GM12878 (cell line): ENCODE results near the gene AKAP7. TPM values are rescaled to one million over a fixed set of nuclear protein-coding genes. Genes with fewer than 3 reads are reported as not detected.

Source experiments
- ATAC-seq: fragments of 200-7000 bp; cut with Tn5 transposase; 3 replicates; pipeline ENCODE4 v1.9.1; 2020; ENCODE audit warnings: mild to moderate bottlenecking, moderate library complexity
- BruUV-seq: library from RNA; stranded (reverse); fragments of 400-500 nt; replicated peaks from 2 replicates; lab custom pipeline; 2021; lab: Mats Ljungman, UMichigan
- CTCF ChIA-PET: fragments of 300-600 bp; sonication (Branson Sonifier 250); formaldehyde crosslinking; extraction: SDS; loops from one replicate; lab custom pipeline; 2021; ENCODE audit warnings: inconsistent platforms; lab: Yijun Ruan, JAX
- POLR2A ChIA-PET: fragments of 350-600 bp; formaldehyde crosslinking; extraction: SDS; loops from one replicate; lab custom pipeline; 2021; ENCODE audit warnings: inconsistent platforms; lab: Charles Lee
- RAD21 ChIA-PET: fragments of 300-600 bp; sonication (Branson Sonifier 250); formaldehyde crosslinking; loops from one replicate; lab custom pipeline; 2023; ENCODE audit warnings: antibody characterized with exemption; ENCODE audit not compliant: unreplicated experiment; lab: Charles Lee
- SMC1A ChIA-PET: fragments of 300-600 bp; sonication (Branson Sonifier 250); formaldehyde crosslinking; loops from one replicate; lab custom pipeline; 2023; ENCODE audit not compliant: unreplicated experiment, uncharacterized antibody; lab: Charles Lee
- DNase-seq: peaks from one replicate; pipeline ENCODE4 v3.0.0-alpha.2; 2011; ENCODE audit warnings: low read depth, low spot score
- FAIRE-seq: peaks from 3 replicates; lab custom pipeline; 2011; peaks lifted over from hg19 to GRCh38; lab: Jason Lieb, UNC
- H2AFZ ChIP-seq: 2 replicates; pipeline ENCODE4 v1.6.0; 2011; ENCODE audit warnings: low read depth, low read length, control low read depth; ENCODE audit not compliant: control insufficient read depth
- H3K27ac ChIP-seq: 2 replicates; pipeline ENCODE4 v1.5.1; 2011; ENCODE audit warnings: control low read depth; ENCODE audit not compliant: control insufficient read depth, insufficient read depth
- H3K27me3 ChIP-seq, 2 experiments: replicated peaks in 1 of 2; 2 replicates each; pipeline versions ENCODE4 v1.6.0 to v1.6.1; 2011; ENCODE audit warnings: low read length in 1 of 2; ENCODE audit not compliant: control insufficient read depth in 2 of 2, insufficient read depth in 2 of 2
- H3K36me3 ChIP-seq, 2 experiments: 2 replicates each; pipeline ENCODE4 v1.5.1; 2011; ENCODE audit warnings: low read length in 1 of 2; ENCODE audit not compliant: control insufficient read depth in 2 of 2, insufficient read depth in 2 of 2
- H3K4me1 ChIP-seq: 2 replicates; pipeline ENCODE4 v1.6.1; 2011; ENCODE audit warnings: mild to moderate bottlenecking, low read length, moderate library complexity, mixed read lengths; ENCODE audit not compliant: control insufficient read depth, insufficient read depth
- H3K4me2 ChIP-seq: 2 replicates; pipeline ENCODE4 v1.6.0; 2011; ENCODE audit warnings: control low read depth; ENCODE audit not compliant: control insufficient read depth, insufficient read depth
- H3K4me3 ChIP-seq: fragments of 200-600 bp; sonication (generic); 2 replicates; pipeline ENCODE4 v1.5.1; 2016
- H3K79me2 ChIP-seq: 2 replicates; pipeline ENCODE4 v1.6.0; 2011; ENCODE audit warnings: low read length; ENCODE audit not compliant: control insufficient read depth, insufficient read depth
- H3K9ac ChIP-seq: 2 replicates; pipeline ENCODE4 v1.8.0; 2011; ENCODE audit warnings: low read length, control low read depth, mixed read lengths; ENCODE audit not compliant: control insufficient read depth, insufficient read depth
- H3K9me3 ChIP-seq: replicated peaks from 3 replicates; pipeline ENCODE4 v1.5.1; 2011; ENCODE audit warnings: mild to moderate bottlenecking, low read length; ENCODE audit not compliant: control insufficient read depth, insufficient read depth
- H4K20me1 ChIP-seq: 2 replicates; pipeline ENCODE4 v1.6.0; 2011; ENCODE audit not compliant: control insufficient read depth, insufficient read depth
- CEBPB ChIP-seq, 2 experiments: fragments of 150-350 bp in 1 of 2; IDR thresholded peaks; 2 replicates each; pipeline ENCODE4 v1.6.1; 2012 to 2014; ENCODE audit warnings: low read depth in 2 of 2, low read length in 2 of 2, borderline replicate concordance in 1 of 2, inconsistent platforms in 1 of 2
- FOS ChIP-seq: IDR thresholded peaks from 3 replicates; pipeline ENCODE4 v1.6.1; 2011; ENCODE audit warnings: borderline replicate concordance; ENCODE audit not compliant: insufficient read length; ENCODE audit errors: extremely low read depth
- KLF5 ChIP-seq: fragments of 450-650 bp; IDR thresholded peaks from 2 replicates; pipeline ENCODE4 v1.6.1; 2014; ENCODE audit warnings: mild to moderate bottlenecking; ENCODE audit not compliant: partially characterized antibody
- LARP7 ChIP-seq: fragments of 450-650 bp; IDR thresholded peaks from 2 replicates; pipeline ENCODE4 v1.6.1; 2017; ENCODE audit warnings: mild to moderate bottlenecking
- NFYB ChIP-seq: IDR thresholded peaks from 2 replicates; pipeline ENCODE4 v1.6.1; 2011; ENCODE audit warnings: low read depth, mild to moderate bottlenecking, low read length, improper control_type of control experiment, moderate library complexity; ENCODE audit not compliant: insufficient read depth
- NR2F1 ChIP-seq: fragments of 450-650 bp; conservative IDR thresholded peaks from 2 replicates; pipeline ENCODE4 v1.6.1; 2017; ENCODE audit warnings: mild to moderate bottlenecking
- PAX8 ChIP-seq: fragments of 450-650 bp; IDR thresholded peaks from 2 replicates; pipeline ENCODE4 v1.6.1; 2017; ENCODE audit warnings: mild to moderate bottlenecking, moderate library complexity
- RAD21 ChIP-seq: IDR thresholded peaks from 2 replicates; pipeline ENCODE4 v1.6.1; 2011; ENCODE audit warnings: mild to moderate bottlenecking, low read depth, low read length, moderate library complexity; ENCODE audit not compliant: insufficient read depth
- SIN3A ChIP-seq: IDR thresholded peaks from 2 replicates; pipeline ENCODE4 v1.6.1; 2012; ENCODE audit warnings: low read depth, low read length, improper control_type of control experiment
- SMC3 ChIP-seq: IDR thresholded peaks from 2 replicates; pipeline ENCODE4 v1.6.1; 2011; ENCODE audit warnings: low read length, improper control_type of control experiment, borderline replicate concordance
- TAF1 ChIP-seq: IDR thresholded peaks from 2 replicates; pipeline ENCODE4 v1.6.1; 2011; ENCODE audit warnings: mild to moderate bottlenecking, low read depth, low read length, borderline replicate concordance
- ZBED1 ChIP-seq: IDR thresholded peaks from 2 replicates; pipeline ENCODE4 v1.6.1; 2016; ENCODE audit warnings: borderline replicate concordance
- ZNF217 ChIP-seq: fragments of 450-650 bp; IDR thresholded peaks from 2 replicates; pipeline ENCODE4 v1.6.1; 2017; ENCODE audit warnings: antibody characterized with exemption, mild to moderate bottlenecking
- WGBS: methylation state at CpG from one replicate; pipeline ENCODE4 v1.1.6; 2016; ENCODE audit warnings: low lambda C conversion rate; ENCODE audit not compliant: insufficient replicate concordance, insufficient coverage; ENCODE audit errors: missing lambda C conversion rate; 5-methylcytosine and 5-hydroxymethylcytosine counted together
- in situ Hi-C: fragments of 300-500 bp; cut with MboI; formaldehyde crosslinking; loops from 9 replicates; pipeline ENCODE4 v1.14.3; 2018; ENCODE audit warnings: mixed read lengths
- intact Hi-C: fragments of 100-400 bp; cut with micrococcal nuclease; formaldehyde crosslinking; loops from one replicate; pipeline ENCODE4 v1.14.2; 2022; ENCODE audit not compliant: unreplicated experiment
- polyA plus RNA-seq, 11 experiments: library from polyadenylated mRNA; depleted of rRNA in 4 of 11; unstranded in 6 of 11; stranded (reverse) in 5 of 11; fragments of >200 nt; fragmentation: Nextera tagmentation in 4 of 11; fragmentation: Illumina TruSeq in 1 of 11; extraction: Ambion mirVana in 4 of 11; extraction: Trizol in 1 of 11; gene quantifications; 1 replicate in 1 of 11; 2 replicates in 10 of 11; pipeline versions ENCODE4 v1.2.1 to v1.2.3, GENCODE V29; 2011 to 2016; ENCODE audit warnings: inconsistent platforms in 2 of 11, missing spikeins in 2 of 11, low read depth in 1 of 11
- total RNA-seq, 4 experiments: library from RNA; depleted of rRNA in 3 of 4; stranded (reverse); fragments of >200 nt in 3 of 4; fragmentation: Illumina TruSeq in 1 of 4; extraction: Trizol in 1 of 4; gene quantifications; 2 replicates each; pipeline versions ENCODE4 v1.2.1 to v1.2.3, GENCODE V29; 2013 to 2021
- TF ChIP-seq, protein P1 (sequence below): IDR thresholded peaks from 2 replicates; pipeline ENCODE4 v1.6.1; 2012; ENCODE audit warnings: improper control_type of control experiment, low read depth, low read length; ENCODE audit not compliant: insufficient replicate concordance
- TF ChIP-seq, protein P2 (sequence below): IDR thresholded peaks from 2 replicates; pipeline ENCODE4 v1.6.1; 2012; ENCODE audit warnings: low read depth, low read length, improper control_type of control experiment
- TF ChIP-seq, protein P3 (sequence below): IDR thresholded peaks from 2 replicates; pipeline ENCODE4 v1.6.1; 2012; ENCODE audit warnings: mild to moderate bottlenecking, low read depth, low read length

AKAP7 gene
- total and polyA plus RNA-seq, 10 of the 15 experiments (the other 5 are each of a cell fraction or from before 2014, with no cell fraction given): 0.06 to 0.58 (median 0.28) TPM; not detected in 1

DNA sequence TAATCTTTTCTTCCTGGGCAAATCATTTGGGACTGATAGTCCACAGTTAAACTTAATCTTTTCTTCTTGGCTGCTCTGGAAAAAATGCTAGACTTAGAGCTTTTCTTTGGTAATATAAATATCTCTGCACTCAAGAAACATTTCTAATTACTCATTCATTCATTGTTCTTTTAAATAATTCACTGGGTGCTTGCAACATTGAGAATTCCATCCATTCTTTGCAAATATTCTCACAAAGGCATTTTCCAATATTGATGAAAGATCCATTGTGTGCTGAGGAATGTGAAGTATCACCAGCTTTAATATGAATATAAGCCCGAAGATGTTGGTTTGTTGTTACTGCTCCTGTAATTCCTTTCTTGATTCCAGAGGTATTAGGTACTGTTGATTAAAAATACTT lies 38.4 kb downstream of the AKAP7 start (continued):
- TF ChIP-seq, protein P1, sequence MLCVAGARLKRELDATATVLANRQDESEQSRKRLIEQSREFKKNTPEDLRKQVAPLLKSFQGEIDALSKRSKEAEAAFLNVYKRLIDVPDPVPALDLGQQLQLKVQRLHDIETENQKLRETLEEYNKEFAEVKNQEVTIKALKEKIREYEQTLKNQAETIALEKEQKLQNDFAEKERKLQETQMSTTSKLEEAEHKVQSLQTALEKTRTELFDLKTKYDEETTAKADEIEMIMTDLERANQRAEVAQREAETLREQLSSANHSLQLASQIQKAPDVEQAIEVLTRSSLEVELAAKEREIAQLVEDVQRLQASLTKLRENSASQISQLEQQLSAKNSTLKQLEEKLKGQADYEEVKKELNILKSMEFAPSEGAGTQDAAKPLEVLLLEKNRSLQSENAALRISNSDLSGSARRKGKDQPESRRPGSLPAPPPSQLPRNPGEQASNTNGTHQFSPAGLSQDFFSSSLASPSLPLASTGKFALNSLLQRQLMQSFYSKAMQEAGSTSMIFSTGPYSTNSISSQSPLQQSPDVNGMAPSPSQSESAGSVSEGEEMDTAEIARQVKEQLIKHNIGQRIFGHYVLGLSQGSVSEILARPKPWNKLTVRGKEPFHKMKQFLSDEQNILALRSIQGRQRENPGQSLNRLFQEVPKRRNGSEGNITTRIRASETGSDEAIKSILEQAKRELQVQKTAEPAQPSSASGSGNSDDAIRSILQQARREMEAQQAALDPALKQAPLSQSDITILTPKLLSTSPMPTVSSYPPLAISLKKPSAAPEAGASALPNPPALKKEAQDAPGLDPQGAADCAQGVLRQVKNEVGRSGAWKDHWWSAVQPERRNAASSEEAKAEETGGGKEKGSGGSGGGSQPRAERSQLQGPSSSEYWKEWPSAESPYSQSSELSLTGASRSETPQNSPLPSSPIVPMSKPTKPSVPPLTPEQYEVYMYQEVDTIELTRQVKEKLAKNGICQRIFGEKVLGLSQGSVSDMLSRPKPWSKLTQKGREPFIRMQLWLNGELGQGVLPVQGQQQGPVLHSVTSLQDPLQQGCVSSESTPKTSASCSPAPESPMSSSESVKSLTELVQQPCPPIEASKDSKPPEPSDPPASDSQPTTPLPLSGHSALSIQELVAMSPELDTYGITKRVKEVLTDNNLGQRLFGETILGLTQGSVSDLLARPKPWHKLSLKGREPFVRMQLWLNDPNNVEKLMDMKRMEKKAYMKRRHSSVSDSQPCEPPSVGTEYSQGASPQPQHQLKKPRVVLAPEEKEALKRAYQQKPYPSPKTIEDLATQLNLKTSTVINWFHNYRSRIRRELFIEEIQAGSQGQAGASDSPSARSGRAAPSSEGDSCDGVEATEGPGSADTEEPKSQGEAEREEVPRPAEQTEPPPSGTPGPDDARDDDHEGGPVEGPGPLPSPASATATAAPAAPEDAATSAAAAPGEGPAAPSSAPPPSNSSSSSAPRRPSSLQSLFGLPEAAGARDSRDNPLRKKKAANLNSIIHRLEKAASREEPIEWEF: no peak
- no peak for TF ChIP-seq FOS
- no peak for TF ChIP-seq SIN3A
- TF ChIP-seq KLF5: no peak
- TF ChIP-seq, all 136 proteins: peak for 0

DNA sequence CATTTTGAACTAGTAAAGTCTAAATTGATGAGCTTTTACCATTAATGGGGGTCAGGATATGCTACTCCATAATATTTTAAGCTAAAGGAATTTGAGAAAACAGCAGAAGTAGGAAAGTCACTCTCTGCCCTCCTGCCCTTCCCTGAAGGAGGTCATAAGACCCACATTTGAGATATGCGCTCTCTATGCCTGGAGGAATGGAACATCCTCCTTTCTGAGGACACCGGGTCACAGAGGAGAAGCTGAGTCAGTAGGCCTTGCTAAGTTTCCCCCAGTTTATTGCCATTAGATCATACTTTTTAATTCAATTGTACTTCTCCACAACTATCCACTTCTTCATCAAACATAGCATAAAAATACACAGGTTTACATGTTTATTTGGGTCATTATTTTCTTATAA lies 40.3 kb downstream of the AKAP7 start:
- RAD21 ChIA-PET: interaction anchor here (1.5 kb wide), 1 partner anchor 18 kb away, joined by 3 read pairs; no protein-coding TSS in a partner anchor
- in situ Hi-C loops (no loop called here), intact Hi-C loops (no loop called here)
- no peak overlapping the region for H3K4me2 ChIP-seq
- POLR2A ChIA-PET: no interaction called here
- 80% methylated on average over 2 of the region's 2 CpGs for WGBS
- DNase-seq (no peak), ATAC-seq (no peak), FAIRE-seq (no peak)
- no peak overlapping the region for H2AFZ ChIP-seq
- SMC1A ChIA-PET: interaction anchor here (0.9 to 1.3 kb wide), 2 partner anchors 12 to 291 kb away, joined by 3 read pairs; no protein-coding TSS in a partner anchor
- BruUV-seq: no TSS peak
- no peak overlapping the region for H3K4me3 ChIP-seq
- CTCF ChIA-PET: no interaction called here
- H3K4me1 ChIP-seq: no peaks in the 10 kb centered on the region
- no peaks in the 10 kb centered on the region for H3K36me3 ChIP-seq
- no peaks in the 10 kb centered on the region for H3K27me3 ChIP-seq
- H3K79me2 ChIP-seq: no peaks in the 10 kb centered on the region
- no peaks in the 10 kb centered on the region for H3K9me3 ChIP-seq
- H4K20me1 ChIP-seq: no peaks in the 10 kb centered on the region
- no peak overlapping the region for H3K9ac ChIP-seq
- no peak overlapping the region for H3K27ac ChIP-seq
- TF ChIP-seq, protein P2, sequence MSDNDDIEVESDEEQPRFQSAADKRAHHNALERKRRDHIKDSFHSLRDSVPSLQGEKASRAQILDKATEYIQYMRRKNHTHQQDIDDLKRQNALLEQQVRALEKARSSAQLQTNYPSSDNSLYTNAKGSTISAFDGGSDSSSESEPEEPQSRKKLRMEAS: no peak
- TF ChIP-seq PAX8: no peak
- TF ChIP-seq ZBED1: no peak
- TF ChIP-seq LARP7: no peak
- no peak for TF ChIP-seq CEBPB (IDR thresholded peaks at IDR 0.05; ENCODE audit: borderline replicate concordance in 1 of 2, low read depth in 2 of 2, low read length in 2 of 2)
- TF ChIP-seq, protein P3, sequence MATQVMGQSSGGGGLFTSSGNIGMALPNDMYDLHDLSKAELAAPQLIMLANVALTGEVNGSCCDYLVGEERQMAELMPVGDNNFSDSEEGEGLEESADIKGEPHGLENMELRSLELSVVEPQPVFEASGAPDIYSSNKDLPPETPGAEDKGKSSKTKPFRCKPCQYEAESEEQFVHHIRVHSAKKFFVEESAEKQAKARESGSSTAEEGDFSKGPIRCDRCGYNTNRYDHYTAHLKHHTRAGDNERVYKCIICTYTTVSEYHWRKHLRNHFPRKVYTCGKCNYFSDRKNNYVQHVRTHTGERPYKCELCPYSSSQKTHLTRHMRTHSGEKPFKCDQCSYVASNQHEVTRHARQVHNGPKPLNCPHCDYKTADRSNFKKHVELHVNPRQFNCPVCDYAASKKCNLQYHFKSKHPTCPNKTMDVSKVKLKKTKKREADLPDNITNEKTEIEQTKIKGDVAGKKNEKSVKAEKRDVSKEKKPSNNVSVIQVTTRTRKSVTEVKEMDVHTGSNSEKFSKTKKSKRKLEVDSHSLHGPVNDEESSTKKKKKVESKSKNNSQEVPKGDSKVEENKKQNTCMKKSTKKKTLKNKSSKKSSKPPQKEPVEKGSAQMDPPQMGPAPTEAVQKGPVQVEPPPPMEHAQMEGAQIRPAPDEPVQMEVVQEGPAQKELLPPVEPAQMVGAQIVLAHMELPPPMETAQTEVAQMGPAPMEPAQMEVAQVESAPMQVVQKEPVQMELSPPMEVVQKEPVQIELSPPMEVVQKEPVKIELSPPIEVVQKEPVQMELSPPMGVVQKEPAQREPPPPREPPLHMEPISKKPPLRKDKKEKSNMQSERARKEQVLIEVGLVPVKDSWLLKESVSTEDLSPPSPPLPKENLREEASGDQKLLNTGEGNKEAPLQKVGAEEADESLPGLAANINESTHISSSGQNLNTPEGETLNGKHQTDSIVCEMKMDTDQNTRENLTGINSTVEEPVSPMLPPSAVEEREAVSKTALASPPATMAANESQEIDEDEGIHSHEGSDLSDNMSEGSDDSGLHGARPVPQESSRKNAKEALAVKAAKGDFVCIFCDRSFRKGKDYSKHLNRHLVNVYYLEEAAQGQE: no peak
- no peak for TF ChIP-seq TAF1
- TF ChIP-seq ZNF217: no peak
- TF ChIP-seq NR2F1: no peak
- TF ChIP-seq NFYB: no peak
- TF ChIP-seq SMC3: no peak
- TF ChIP-seq RAD21: no peak
